Measurements from ENCODE around the gene GNB3.
A peak's percentile ranks its signal among the peaks of the same experiment; 100 is the strongest.

GNB3 gene

DNA sequence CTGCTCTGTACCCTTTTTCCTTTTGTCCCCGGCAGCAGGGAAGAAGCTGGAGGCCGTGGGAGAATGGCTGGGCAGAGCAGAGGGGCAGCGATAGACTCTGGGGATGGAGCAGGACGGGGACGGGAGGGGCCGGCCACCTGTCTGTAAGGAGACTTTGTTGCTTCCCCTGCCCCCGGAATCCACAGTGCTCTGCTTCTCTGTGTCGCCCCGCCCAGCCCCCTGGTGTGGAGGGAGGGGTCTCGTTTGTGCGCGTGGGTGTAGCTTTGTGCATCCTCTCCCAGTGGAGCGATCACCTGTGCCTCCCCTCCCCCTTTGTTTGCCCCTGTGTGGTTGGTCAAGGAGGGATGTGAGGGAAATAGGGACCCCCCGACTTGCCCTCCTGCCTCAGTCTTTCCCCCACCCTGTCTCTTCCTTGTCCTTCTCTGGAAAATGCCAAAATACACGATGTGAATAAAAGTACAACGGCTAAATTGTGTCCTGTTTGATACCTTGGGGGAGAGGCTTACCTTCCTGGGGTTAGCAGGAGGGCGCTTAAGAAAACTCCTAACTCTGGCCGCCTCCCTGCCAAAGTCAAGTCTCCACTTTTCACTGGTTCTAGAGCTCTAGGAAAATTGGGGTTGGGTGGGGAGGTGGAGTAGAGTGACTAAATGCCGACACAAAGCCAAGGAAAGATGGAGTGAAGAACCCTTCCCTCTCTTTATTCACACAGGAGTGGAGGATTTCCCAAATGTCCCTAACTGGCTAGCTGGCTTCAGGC lies 25.6 kb downstream of the GNB3 start:
- Histone ChIP-seq H2AFZ (ENCODE audit: low read length) (no peak overlapping the region), H3F3A (ENCODE audit: insufficient read depth, low read length) (peaks cover 31% of the 10 kb centered on the region), H3K79me2 (ENCODE audit: low read length) (peaks cover 37% of the 10 kb centered on the region), H3K9ac (ENCODE audit: low read length) (no peak overlapping the region), H3K27me3 (replicated peaks; ENCODE audit: insufficient read depth, low read length) (no peaks in the 10 kb centered on the region), H3K9me2 (replicated peaks; ENCODE audit: insufficient read depth, low read length) (no peaks in the 10 kb centered on the region), H4K20me1 (ENCODE audit: insufficient read depth, low read length) (peaks cover 19% of the 10 kb centered on the region), H3K9me3 (replicated peaks; ENCODE audit: insufficient read depth, low read length) (no peaks in the 10 kb centered on the region), H3K4me1 (ENCODE audit: low read length) (peaks cover 28% of the 10 kb centered on the region), H3K4me3 (ENCODE audit: low read length) (no peak overlapping the region), H3K27ac (ENCODE audit: low read length) (no peak overlapping the region), H3K36me3 (replicated peaks; ENCODE audit: insufficient read depth, low read length) (peaks cover 4% of the 10 kb centered on the region), H3K4me2 (ENCODE audit: low read depth, low read length) (peak overlapping the region; percentile 90)
- TF ChIP-seq, protein P1, sequence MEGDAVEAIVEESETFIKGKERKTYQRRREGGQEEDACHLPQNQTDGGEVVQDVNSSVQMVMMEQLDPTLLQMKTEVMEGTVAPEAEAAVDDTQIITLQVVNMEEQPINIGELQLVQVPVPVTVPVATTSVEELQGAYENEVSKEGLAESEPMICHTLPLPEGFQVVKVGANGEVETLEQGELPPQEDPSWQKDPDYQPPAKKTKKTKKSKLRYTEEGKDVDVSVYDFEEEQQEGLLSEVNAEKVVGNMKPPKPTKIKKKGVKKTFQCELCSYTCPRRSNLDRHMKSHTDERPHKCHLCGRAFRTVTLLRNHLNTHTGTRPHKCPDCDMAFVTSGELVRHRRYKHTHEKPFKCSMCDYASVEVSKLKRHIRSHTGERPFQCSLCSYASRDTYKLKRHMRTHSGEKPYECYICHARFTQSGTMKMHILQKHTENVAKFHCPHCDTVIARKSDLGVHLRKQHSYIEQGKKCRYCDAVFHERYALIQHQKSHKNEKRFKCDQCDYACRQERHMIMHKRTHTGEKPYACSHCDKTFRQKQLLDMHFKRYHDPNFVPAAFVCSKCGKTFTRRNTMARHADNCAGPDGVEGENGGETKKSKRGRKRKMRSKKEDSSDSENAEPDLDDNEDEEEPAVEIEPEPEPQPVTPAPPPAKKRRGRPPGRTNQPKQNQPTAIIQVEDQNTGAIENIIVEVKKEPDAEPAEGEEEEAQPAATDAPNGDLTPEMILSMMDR (IDR thresholded peaks at IDR 0.05; ENCODE audit: low read length) = no peak
- TF ChIP-seq EZH2 (optimal IDR thresholded peaks at IDR 0.05; ENCODE audit: low read depth, low read length) (no peak), EZH2phosphoT487 (IDR thresholded peaks at IDR 0.05; ENCODE audit: low read length) (no peak)
- DNase-seq = no peak

DNA sequence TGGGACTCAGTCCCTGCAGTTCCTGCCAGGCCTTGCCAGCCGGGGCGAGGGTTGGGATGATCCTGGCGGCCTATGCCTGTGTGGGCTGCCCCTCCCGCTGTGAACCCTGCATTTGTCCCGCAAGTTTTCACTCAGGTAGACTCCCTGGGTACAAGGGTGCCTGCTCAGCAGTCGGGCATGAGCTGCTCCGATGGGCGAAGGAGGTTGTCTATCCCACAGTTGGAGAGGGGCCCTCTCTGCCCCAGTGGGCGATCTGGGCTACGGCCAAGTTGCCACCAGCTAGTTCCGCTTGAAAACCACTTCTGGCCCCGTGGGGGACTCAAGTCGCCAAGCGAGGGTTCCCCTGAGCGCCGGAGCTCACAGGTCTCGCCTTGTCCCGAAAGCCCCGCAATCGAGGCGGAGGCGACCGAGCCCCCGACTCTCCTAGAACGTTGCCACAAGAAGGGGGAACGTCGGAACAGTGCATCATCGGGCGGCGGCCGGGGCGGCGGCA lies 26.2 kb downstream of the GNB3 start:
- no peak overlapping the region for H3K27ac ChIP-seq (ENCODE audit: low read length)
- H3K9me3 ChIP-seq (replicated peaks; ENCODE audit: insufficient read depth, low read length) = no peaks in the 10 kb centered on the region
- H2AFZ ChIP-seq (ENCODE audit: low read length) = peak overlapping the region; percentile 72; the same call in 1 of the 2 replicates
- H4K20me1 ChIP-seq (ENCODE audit: insufficient read depth, low read length) = peaks cover 21% of the 10 kb centered on the region
- peak overlapping the region; percentile 42; the same call in 1 of the 2 replicates for H3K9ac ChIP-seq (ENCODE audit: low read length)
- H3K9me2 ChIP-seq (replicated peaks; ENCODE audit: insufficient read depth, low read length) = no peaks in the 10 kb centered on the region
- peaks cover 37% of the 10 kb centered on the region for H3F3A ChIP-seq (ENCODE audit: insufficient read depth, low read length)
- H3K4me3 ChIP-seq (ENCODE audit: low read length) = peak overlapping the region; percentile 92
- peaks cover 39% of the 10 kb centered on the region for H3K79me2 ChIP-seq (ENCODE audit: low read length)
- H3K4me1 ChIP-seq (ENCODE audit: low read length) = peaks cover 34% of the 10 kb centered on the region
- H3K36me3 ChIP-seq (replicated peaks; ENCODE audit: insufficient read depth, low read length) = peaks cover 4% of the 10 kb centered on the region
- peak overlapping the region; percentile 90 for H3K4me2 ChIP-seq (ENCODE audit: low read depth, low read length)
- no peak for TF ChIP-seq EZH2phosphoT487 (IDR thresholded peaks at IDR 0.05; ENCODE audit: low read length)
- TF ChIP-seq, protein P1 (IDR thresholded peaks at IDR 0.05; ENCODE audit: low read length) = no peak
- no peak for TF ChIP-seq EZH2 (optimal IDR thresholded peaks at IDR 0.05; ENCODE audit: low read depth, low read length)
- no peaks in the 10 kb centered on the region for H3K27me3 ChIP-seq (replicated peaks; ENCODE audit: insufficient read depth, low read length)
- no peak for DNase-seq

DNA sequence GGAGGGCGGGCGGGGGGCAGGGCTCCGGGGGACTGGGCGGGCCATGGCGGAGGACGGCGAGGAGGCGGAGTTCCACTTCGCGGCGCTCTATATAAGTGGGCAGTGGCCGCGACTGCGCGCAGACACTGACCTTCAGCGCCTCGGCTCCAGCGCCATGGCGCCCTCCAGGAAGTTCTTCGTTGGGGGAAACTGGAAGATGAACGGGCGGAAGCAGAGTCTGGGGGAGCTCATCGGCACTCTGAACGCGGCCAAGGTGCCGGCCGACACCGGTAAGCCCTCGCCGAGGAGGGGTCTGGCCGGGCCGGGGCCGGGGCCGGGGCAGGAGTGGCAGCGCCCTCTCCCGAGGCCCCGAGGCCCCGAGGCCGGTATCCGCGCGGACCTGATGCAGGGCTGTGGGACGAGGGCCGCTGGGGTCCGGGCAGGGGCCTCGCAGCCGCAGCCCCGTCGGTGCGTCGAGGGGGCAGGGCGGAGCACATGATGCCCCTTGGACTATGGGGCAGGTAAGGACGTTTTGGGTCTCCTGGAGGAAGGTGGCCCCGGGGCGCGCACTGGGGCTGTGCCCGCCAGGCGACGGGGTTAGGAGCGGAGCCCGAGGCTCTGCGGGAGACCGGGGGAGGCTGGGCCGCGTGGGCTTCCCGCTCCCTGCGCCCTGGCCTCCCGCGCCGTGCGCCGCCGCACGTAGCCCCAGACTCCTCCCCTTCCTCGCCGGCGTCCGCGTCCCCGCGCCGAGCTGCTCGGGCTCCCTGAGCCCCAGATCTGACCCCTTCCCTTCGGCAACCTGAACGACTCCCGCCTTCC lies 26.9 kb downstream of the GNB3 start, which contains the start of gene TPI1:
TSS of gene TPI1 (plus strand) at position 119 of the 798 bp plus-strand sequence. CDS start at position 155, 36 bp downstream.
- TF ChIP-seq EZH2 (optimal IDR thresholded peaks at IDR 0.05; ENCODE audit: low read depth, low read length) = no peak
- TF ChIP-seq, protein P1 (IDR thresholded peaks at IDR 0.05; ENCODE audit: low read length) = no peak
- no peak for TF ChIP-seq EZH2phosphoT487 (IDR thresholded peaks at IDR 0.05; ENCODE audit: low read length)
- H3K4me2 ChIP-seq (ENCODE audit: low read depth, low read length) = peak within 1 kb of the TSS; percentile 99
- peak within 1 kb of the TSS; percentile 99 for H3K9ac ChIP-seq (ENCODE audit: low read length)
- peaks cover 36% of the 10 kb centered on the region for H3K4me1 ChIP-seq (ENCODE audit: low read length)
- H3K4me3 ChIP-seq (ENCODE audit: low read length) = peak within 1 kb of the TSS; percentile 92
- no peaks in the 10 kb centered on the region for H3K27me3 ChIP-seq (replicated peaks; ENCODE audit: insufficient read depth, low read length)
- H3K79me2 ChIP-seq (ENCODE audit: low read length) = peaks cover 46% of the 10 kb centered on the region
- H3K36me3 ChIP-seq (replicated peaks; ENCODE audit: insufficient read depth, low read length) = peaks cover 4% of the 10 kb centered on the region
- no peaks in the 10 kb centered on the region for H3K9me2 ChIP-seq (replicated peaks; ENCODE audit: insufficient read depth, low read length)
- peak; percentile 80 for DNase-seq
- peaks cover 23% of the 10 kb centered on the region for H4K20me1 ChIP-seq (ENCODE audit: insufficient read depth, low read length)
- peak within 1 kb of the TSS; percentile 80; the same call in 1 of the 2 replicates for H3K27ac ChIP-seq (ENCODE audit: low read length)
- H3K9me3 ChIP-seq (replicated peaks; ENCODE audit: insufficient read depth, low read length) = no peaks in the 10 kb centered on the region
- H3F3A ChIP-seq (ENCODE audit: insufficient read depth, low read length) = peaks cover 41% of the 10 kb centered on the region
- H2AFZ ChIP-seq (ENCODE audit: low read length) = peak within 1 kb of the TSS; percentile 72
